Spinal cord (tissue), 10 donors: ENCODE data around the gene ASPSCR1. TPM values are rescaled to one million over a fixed set of nuclear protein-coding genes. Genes with fewer than 3 reads are reported as not detected.
"Not testable (repeated sequence)": the region's sequence is repeated elsewhere in the genome, so short reads cannot be mapped to it uniquely, and the experiment has no call there.

Source experiments
- DNase-seq, 6 donors: peaks; one replicate each; pipeline versions ENCODE4 v3.0.0 to v3.0.0-alpha.2; 2013 to 2015; ENCODE audit warnings: low spot score in 6 of 6, low read depth in 4 of 6
- H3K27ac ChIP-seq: one replicate; pipeline ENCODE4 v1.5.1; 2013; ENCODE audit warnings: low read depth, low read length, control low read depth
- H3K27me3 ChIP-seq: one replicate; pipeline ENCODE4 v1.6.1; 2013; ENCODE audit warnings: low read length; ENCODE audit not compliant: control insufficient read depth, insufficient read depth
- H3K36me3 ChIP-seq: one replicate; pipeline ENCODE4 v1.6.1; 2013; ENCODE audit warnings: low read length; ENCODE audit not compliant: control insufficient read depth, insufficient read depth
- H3K4me1 ChIP-seq: one replicate; pipeline ENCODE4 v1.6.1; 2013; ENCODE audit warnings: low read length; ENCODE audit not compliant: control insufficient read depth, insufficient read depth
- H3K4me3 ChIP-seq: one replicate; pipeline ENCODE4 v1.5.1; 2013; ENCODE audit warnings: low read depth, low read length, control low read depth
- H3K9me3 ChIP-seq: one replicate; pipeline ENCODE4 v1.6.1; 2013; ENCODE audit warnings: low read length; ENCODE audit not compliant: control insufficient read depth, insufficient read depth
- WGBS: methylation state at CpG from one replicate; pipeline ENCODE4 v1.1.5; 2013; ENCODE audit warnings: missing lambda C conversion rate; ENCODE audit not compliant: insufficient coverage; 5-methylcytosine and 5-hydroxymethylcytosine counted together
- polyA plus RNA-seq, 2 donors: library from polyadenylated mRNA; unstranded; fragments of 120-200 nt; gene quantifications; one replicate each; pipeline ENCODE4 v1.2.1, GENCODE V29; 2013; ENCODE audit not compliant: insufficient read length in 2 of 2
- total RNA-seq, 2 donors: library from RNA; depleted of rRNA in 1 of 2; stranded (reverse); fragments of 120-200 nt in 1 of 2; fragments of >200 nt in 1 of 2; gene quantifications; one replicate each; pipeline versions ENCODE4 v1.2.3 to v1.2.4, GENCODE V29; 2013 to 2014
- donor health status: healthy.

Gene ASPSCR1
- total and polyA plus RNA-seq, 4 donors = 22.3 to 53.7 (median 40.9) TPM

GRCh38 chr17:81952792-81953228 lies 24.6 kb upstream of the ASPSCR1 start:
- Histone ChIP-seq H3K9me3 (no peaks in the 10 kb centered on the region), H3K4me1 (peaks cover 2% of the 10 kb centered on the region), H3K27ac (no peak overlapping the region), H3K36me3 (peaks cover 12% of the 10 kb centered on the region), H3K27me3 (no peaks in the 10 kb centered on the region), H3K4me3 (no peak overlapping the region)
- DNase-seq = no peak
- 67% methylated on average over 15 of the region's 16 CpGs for WGBS

DNA sequence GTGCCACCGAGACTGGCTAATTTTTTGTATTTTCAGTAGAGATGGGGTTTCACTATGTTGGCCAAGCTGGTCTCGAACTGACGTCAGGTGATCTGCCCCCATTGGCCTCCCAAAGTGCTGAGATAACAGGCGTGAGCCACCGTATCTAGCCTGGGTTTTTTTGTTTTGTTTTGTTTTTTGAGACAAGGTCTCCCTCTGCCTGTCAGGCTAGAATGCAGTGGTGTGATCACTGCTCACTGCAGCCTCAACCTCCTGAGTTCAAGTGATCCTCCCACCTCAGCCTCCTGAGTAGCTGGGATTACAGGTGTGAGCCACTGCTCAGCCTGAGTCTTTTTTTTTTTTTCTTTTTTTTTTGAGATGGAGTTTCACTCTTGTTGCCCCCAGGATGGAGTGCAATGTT lies 24.0 kb upstream of the ASPSCR1 start:
- H3K27ac ChIP-seq, H3K27me3 ChIP-seq, H3K9me3 ChIP-seq, H3K4me1 ChIP-seq, DNase-seq, H3K4me3 ChIP-seq: not testable (repeated sequence)
- H3K36me3 ChIP-seq = peaks cover 12% of the 10 kb centered on the region
- WGBS = 80% methylated on average over 2 of the region's 5 CpGs

DNA sequence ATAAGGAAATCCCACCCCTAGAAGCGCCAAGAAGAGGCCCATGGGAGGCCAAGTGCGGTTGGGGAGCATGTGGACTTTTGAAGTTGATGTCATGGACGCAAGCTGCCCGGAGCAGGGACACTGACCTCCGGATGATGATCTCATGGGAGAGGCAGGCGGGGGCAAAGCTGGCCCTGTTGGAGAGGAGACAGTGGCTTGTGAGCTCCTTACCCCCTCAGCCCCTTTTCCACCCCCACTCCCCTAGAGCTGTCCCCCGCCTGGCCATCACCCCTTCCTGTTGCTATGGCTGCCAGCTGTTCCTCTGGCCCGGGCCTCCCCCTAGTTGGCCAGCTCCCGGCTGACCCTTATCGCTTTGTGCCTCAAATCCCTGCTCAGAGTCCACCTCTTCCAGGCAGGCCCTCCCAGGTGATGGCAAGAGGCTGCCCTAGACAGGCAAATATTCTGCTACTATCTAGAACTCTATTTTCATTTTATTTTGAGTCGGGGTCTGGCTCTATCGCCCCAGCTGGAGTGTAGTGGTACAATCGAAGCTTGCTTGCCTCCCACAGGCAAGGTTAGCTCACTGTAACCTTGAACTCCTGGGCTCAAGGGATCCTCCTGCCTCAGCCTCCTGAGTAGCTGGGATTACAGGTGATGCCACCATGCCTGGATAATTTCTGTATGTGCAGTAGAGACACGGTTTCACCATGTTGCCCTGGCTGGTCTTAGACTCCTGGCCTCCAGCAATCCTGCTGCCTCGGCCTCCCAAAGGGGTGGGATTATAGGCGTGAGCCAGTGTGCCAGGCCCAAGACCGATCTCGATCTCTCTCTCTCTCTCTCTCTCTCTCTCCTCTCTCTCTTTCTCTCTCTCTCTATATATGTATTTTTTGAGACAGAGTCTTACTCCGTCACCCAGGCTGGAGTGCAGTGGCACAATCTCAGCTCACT lies 23.0 kb upstream of the ASPSCR1 start:
- H3K4me1 ChIP-seq = peaks cover 7% of the 10 kb centered on the region
- no peak overlapping the region for H3K4me3 ChIP-seq
- peaks cover 15% of the 10 kb centered on the region for H3K27me3 ChIP-seq
- H3K36me3 ChIP-seq = peaks cover 7% of the 10 kb centered on the region
- WGBS = 81% methylated on average over 8 of the region's 19 CpGs
- no peak overlapping the region for H3K27ac ChIP-seq
- no peaks in the 10 kb centered on the region for H3K9me3 ChIP-seq
- DNase-seq = no peak

DNA sequence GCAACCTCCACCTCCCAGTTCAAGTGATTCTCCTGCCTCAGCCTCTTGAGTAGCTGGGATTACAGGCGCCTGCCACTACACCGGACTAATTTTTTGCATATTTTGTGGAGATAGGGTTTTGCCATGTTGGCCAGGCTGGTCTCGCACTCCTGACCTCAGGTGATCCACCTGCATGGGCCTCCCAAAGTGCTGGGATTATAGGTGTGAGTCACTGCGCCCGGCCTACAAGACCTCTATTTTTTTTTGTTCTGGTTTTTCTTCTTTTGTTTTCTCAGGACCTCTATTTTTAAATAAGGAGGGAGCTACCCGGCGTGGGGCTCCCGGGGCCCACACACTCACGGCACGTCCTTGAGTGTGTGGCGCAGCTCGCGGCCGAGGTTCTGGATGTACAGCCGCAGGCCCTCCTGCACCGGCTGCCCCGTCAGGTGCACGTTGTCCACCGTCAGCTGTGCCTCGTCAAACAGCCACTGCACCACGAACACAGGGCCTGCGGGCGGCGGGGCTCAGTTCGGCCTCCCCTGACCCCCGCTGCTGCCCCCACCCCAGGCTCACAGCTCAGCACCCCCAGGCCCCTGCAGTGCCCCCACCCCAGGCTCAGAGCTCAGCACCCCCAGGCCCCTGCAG lies 22.3 kb upstream of the ASPSCR1 start:
- Histone ChIP-seq H3K27me3 (peaks cover 19% of the 10 kb centered on the region), H3K4me1 (peaks cover 11% of the 10 kb centered on the region), H3K27ac (no peak overlapping the region), H3K4me3 (no peak overlapping the region), H3K9me3 (no peaks in the 10 kb centered on the region), H3K36me3 (peaks cover 7% of the 10 kb centered on the region)
- 88% methylated on average over 16 of the region's 26 CpGs for whole genome bisulfite sequencing
- no peak for DNase-seq

DNA sequence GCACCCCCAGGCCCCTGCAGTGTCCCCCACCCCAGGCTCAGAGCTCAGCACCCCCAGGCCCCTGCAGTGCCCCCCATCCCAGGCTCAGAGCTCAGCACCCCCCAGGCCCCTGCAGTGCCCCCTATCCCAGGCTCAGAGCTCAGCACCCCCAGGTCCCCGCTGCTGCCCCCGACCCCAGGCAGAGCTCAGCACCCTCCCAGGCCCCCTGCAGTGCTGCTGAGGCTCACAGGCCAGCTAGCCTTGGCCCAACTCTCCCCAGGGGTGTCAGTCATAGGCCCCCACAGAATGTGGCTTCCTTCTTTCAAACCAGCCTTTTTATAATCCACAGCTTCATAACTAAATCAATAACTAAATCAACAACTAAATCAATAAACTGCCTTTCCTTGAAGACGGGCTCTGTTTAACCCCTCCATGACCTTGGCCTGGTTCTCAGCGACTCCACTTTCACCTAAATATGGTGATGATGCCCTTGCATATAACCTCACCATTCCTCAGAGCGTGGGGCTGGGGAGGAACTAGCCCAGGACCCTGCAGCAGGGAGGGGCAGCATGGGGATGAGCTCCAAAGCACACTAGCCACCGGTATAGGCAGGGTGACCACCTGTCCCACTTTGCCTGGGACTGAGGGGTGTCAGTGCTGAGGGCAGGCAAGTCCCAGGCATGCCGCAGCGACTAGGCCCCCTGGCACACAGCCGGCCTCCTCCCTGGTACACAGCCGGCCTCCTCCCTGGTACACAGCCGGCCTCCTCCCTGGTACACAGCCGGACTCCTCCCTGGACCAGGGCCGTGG lies 21.5 kb upstream of the ASPSCR1 start:
- no peak overlapping the region for H3K27ac ChIP-seq
- H3K9me3 ChIP-seq = no peaks in the 10 kb centered on the region
- peaks cover 24% of the 10 kb centered on the region for H3K27me3 ChIP-seq
- peaks cover 7% of the 10 kb centered on the region for H3K36me3 ChIP-seq
- H3K4me1 ChIP-seq = peaks cover 13% of the 10 kb centered on the region
- H3K4me3 ChIP-seq = no peak overlapping the region
- WGBS = 88% methylated on average over 11 of the region's 13 CpGs
- DNase-seq = no peak

GRCh38 chr17:81956607-81957589 lies 20.5 kb upstream of the ASPSCR1 start:
- no peak for DNase-seq
- Histone ChIP-seq H3K9me3 (no peaks in the 10 kb centered on the region), H3K36me3 (peaks cover 7% of the 10 kb centered on the region), H3K4me3 (no peak overlapping the region), H3K27me3 (peaks cover 29% of the 10 kb centered on the region), H3K27ac (no peak overlapping the region), H3K4me1 (peaks cover 13% of the 10 kb centered on the region)
- WGBS = 81% methylated on average over 45 of the region's 45 CpGs

DNA sequence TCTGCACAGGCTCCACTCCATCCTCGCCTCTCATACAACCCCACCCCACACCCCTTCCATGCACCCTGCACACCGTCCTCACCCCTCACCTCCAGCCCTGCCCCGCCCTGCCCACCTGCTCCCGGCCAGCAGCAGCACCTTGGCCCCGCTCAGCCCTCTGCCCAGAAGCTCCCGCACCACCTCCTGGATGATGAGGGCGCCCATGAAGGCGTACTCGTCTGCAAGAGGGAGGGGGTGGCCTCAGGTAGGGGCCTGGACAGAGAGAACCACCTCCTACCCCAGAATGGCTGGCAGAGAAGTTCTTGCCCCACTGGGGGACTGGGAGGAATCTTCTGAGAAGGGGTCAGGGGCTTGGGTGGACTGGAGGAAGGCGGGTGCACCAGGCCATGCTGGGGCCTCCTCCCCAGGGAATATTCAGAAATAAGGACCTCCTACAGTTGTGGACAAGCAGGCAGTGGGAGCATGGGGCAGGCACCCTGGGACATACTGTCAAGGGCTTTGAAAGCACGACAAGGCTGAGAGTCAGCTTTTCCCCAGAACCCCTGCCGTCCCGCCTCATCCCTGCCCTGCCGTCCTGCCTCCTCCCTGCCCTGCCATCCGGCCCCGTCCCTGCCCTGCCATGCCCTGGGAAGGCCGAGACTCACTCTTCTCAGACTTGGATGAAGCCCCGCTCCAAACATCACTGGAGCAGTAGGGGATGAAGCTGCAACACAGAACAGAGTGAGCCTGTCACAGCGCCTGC lies 19.6 kb upstream of the ASPSCR1 start:
- Histone ChIP-seq H3K4me3 (no peak overlapping the region), H3K27ac (no peak overlapping the region), H3K36me3 (peaks cover 6% of the 10 kb centered on the region), H3K4me1 (peaks cover 11% of the 10 kb centered on the region), H3K27me3 (peaks cover 39% of the 10 kb centered on the region), H3K9me3 (no peaks in the 10 kb centered on the region)
- 82% methylated on average over 13 of the region's 19 CpGs for WGBS
- DNase-seq = no peak

- H3K4me1 ChIP-seq = peaks cover 11% of the 10 kb centered on the region
- H3K4me3 ChIP-seq = no peak overlapping the region
- no peak for DNase-seq
- 54% methylated on average over 14 of the region's 15 CpGs for WGBS
- H3K9me3 ChIP-seq = no peaks in the 10 kb centered on the region
- peaks cover 45% of the 10 kb centered on the region for H3K27me3 ChIP-seq
- H3K27ac ChIP-seq = no peak overlapping the region
- H3K36me3 ChIP-seq = peaks cover 4% of the 10 kb centered on the region
Measured at GRCh38 chr17:81958633-81959342, 18.6 kb upstream of the ASPSCR1 start.
